Peyer's patch (tissue), 4 donors: ENCODE results near the gene SLCO3A1.

Source experiments
- POLR2A ChIP-seq, 2 donors: fragments of 450-650 bp; IDR thresholded peaks; one replicate each; pipeline ENCODE4 v1.5.1; 2017; ENCODE audit warnings: antibody characterized with exemption in 2 of 2, mild to moderate bottlenecking in 2 of 2, moderate library complexity in 2 of 2
- TF ChIP-seq, protein P1 (sequence below), 6 experiments: fragments of 450-650 bp in 4 of 6; fragments of 200-600 bp in 2 of 6; sonication (generic) in 1 of 6; IDR thresholded peaks; one replicate each; pipeline ENCODE4 v1.5.1; 2017 to 2019; ENCODE audit warnings: antibody characterized with exemption in 6 of 6, mild to moderate bottlenecking in 3 of 6, moderate library complexity in 1 of 6

DNA sequence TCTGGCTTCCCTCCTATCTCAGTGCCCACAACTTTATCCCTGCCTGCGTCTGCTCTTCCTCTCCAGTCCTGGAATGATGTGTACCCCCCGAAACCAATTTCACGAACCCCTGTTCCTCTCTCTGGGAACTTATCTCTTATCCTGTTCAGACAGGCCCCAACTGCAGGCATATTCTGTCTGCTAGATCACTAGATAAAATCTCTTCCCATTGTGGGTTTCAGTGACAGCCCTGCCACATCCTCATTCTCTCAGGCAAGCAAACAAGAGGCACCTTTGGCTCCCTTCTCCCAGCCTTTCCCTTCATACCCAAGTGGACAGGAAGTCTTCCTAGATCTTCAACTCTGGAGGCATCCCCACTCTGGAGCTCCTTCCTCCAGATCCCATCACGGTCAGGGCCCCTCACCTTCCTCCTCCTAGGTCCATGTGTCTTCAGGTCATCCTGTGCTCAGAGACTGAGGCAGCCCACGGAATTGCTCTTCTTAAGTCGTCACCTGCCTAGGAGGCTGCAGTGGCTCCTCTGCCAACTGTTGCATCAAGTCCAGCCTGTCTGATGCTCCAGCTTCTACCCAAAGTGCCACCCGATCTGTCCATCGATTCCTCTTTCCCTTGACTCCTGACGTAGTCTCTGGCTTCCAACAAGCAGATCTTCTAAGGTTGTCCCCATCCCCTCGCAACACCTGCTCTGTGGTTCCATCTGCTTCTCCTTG, 190.8 kb downstream of the SLCO3A1 start:
- TF ChIP-seq POLR2A (IDR thresholded peaks at IDR 0.05) = no peak
- TF ChIP-seq, protein P1, sequence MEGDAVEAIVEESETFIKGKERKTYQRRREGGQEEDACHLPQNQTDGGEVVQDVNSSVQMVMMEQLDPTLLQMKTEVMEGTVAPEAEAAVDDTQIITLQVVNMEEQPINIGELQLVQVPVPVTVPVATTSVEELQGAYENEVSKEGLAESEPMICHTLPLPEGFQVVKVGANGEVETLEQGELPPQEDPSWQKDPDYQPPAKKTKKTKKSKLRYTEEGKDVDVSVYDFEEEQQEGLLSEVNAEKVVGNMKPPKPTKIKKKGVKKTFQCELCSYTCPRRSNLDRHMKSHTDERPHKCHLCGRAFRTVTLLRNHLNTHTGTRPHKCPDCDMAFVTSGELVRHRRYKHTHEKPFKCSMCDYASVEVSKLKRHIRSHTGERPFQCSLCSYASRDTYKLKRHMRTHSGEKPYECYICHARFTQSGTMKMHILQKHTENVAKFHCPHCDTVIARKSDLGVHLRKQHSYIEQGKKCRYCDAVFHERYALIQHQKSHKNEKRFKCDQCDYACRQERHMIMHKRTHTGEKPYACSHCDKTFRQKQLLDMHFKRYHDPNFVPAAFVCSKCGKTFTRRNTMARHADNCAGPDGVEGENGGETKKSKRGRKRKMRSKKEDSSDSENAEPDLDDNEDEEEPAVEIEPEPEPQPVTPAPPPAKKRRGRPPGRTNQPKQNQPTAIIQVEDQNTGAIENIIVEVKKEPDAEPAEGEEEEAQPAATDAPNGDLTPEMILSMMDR (IDR thresholded peaks at IDR 0.05) = no peak
